SK-N-SH treated with all-trans-retinoic acid at 6 μM for 48 hours (cell line): ENCODE data around the gene CFAP221.

Experiments
- ATAC-seq: fragments of 200-7000 bp; cut with Tn5 transposase; 3 replicates; pipeline ENCODE4 v1.9.1; 2020; ENCODE audit warnings: mild to moderate bottlenecking, moderate library complexity
- ARNTL ChIP-seq: fragments of 450-650 bp; formaldehyde crosslinking; IDR thresholded peaks from 2 replicates; pipeline ENCODE4 v1.5.0; 2020; ENCODE audit warnings: low read depth, mild to moderate bottlenecking, moderate library complexity, borderline replicate concordance
- BACH2 ChIP-seq: fragments of 250-450 bp; sonication (Bioruptor Pico); IDR thresholded peaks from 2 replicates; pipeline ENCODE4 v1.9.0; 2021; ENCODE audit warnings: mild to moderate bottlenecking, borderline replicate concordance
- CSDC2 ChIP-seq: fragments of 250-450 bp; sonication (Bioruptor Pico); IDR thresholded peaks from 2 replicates; pipeline ENCODE4 v1.5.0; 2020; ENCODE audit warnings: mild to moderate bottlenecking, moderate library complexity
- ESRRG ChIP-seq: fragments of 250-450 bp; sonication (Bioruptor Pico); IDR thresholded peaks from 2 replicates; pipeline ENCODE4 v1.6.1; 2021; ENCODE audit warnings: mild to moderate bottlenecking
- GLIS3 ChIP-seq: fragments of 250-450 bp; sonication (Bioruptor Pico); IDR thresholded peaks from 2 replicates; pipeline ENCODE4 v1.5.0; 2020; ENCODE audit warnings: mild to moderate bottlenecking, moderate library complexity
- ISL1 ChIP-seq: fragments of 250-450 bp; sonication (Bioruptor Pico); IDR thresholded peaks from 2 replicates; pipeline ENCODE4 v2.1.2; 2022; ENCODE audit warnings: mild to moderate bottlenecking, moderate library complexity
- OSR1 ChIP-seq: fragments of 250-450 bp; sonication (Bioruptor Pico); IDR thresholded peaks from 2 replicates; pipeline ENCODE4 v1.8.0; 2022; ENCODE audit warnings: moderate library complexity, mild to moderate bottlenecking, inconsistent platforms
- PATZ1 ChIP-seq: fragments of 250-450 bp; sonication (Bioruptor Pico); IDR thresholded peaks from 2 replicates; pipeline ENCODE4 v1.8.0; 2020; ENCODE audit warnings: mild to moderate bottlenecking, moderate library complexity, borderline replicate concordance
- PPARA ChIP-seq: fragments of 250-450 bp; sonication (Bioruptor Pico); IDR thresholded peaks from 2 replicates; pipeline ENCODE4 v1.5.0; 2020; ENCODE audit warnings: mild to moderate bottlenecking, borderline replicate concordance
- RARB ChIP-seq: fragments of 250-450 bp; sonication (Bioruptor Pico); IDR thresholded peaks from 2 replicates; pipeline ENCODE4 v1.8.0; 2021; ENCODE audit warnings: mild to moderate bottlenecking, moderate library complexity
- TCF4 ChIP-seq: fragments of 250-450 bp; sonication (Bioruptor Pico); IDR thresholded peaks from 2 replicates; pipeline ENCODE4 v1.8.0; 2021; ENCODE audit warnings: mild to moderate bottlenecking, moderate library complexity, borderline replicate concordance
- TOX ChIP-seq: fragments of 250-450 bp; sonication (Bioruptor Pico); IDR thresholded peaks from 2 replicates; pipeline ENCODE4 v1.8.0; 2021; ENCODE audit warnings: mild to moderate bottlenecking, moderate library complexity, borderline replicate concordance
- TSHZ2 ChIP-seq: fragments of 250-450 bp; sonication (Bioruptor Pico); IDR thresholded peaks from 2 replicates; pipeline ENCODE4 v1.5.0; 2020; ENCODE audit warnings: mild to moderate bottlenecking, moderate library complexity
- ZC3H10 ChIP-seq: fragments of 250-450 bp; sonication (Bioruptor Pico); IDR thresholded peaks from 2 replicates; pipeline ENCODE4 v1.5.1; 2021; ENCODE audit warnings: mild to moderate bottlenecking, moderate library complexity
- ZFP3 ChIP-seq: fragments of 250-450 bp; sonication (Bioruptor Pico); IDR thresholded peaks from 2 replicates; pipeline ENCODE4 v1.5.0; 2020; ENCODE audit warnings: mild to moderate bottlenecking, moderate library complexity
- ZFP30 ChIP-seq: fragments of 450-650 bp; formaldehyde crosslinking; IDR thresholded peaks from 2 replicates; pipeline ENCODE4 v1.5.0; 2022; ENCODE audit warnings: mild to moderate bottlenecking, moderate library complexity
- ZNF565 ChIP-seq: fragments of 450-650 bp; formaldehyde crosslinking; conservative IDR thresholded peaks from 2 replicates; pipeline ENCODE4 v1.5.0; 2020; ENCODE audit warnings: low read depth, mild to moderate bottlenecking, moderate library complexity
- ZNF70 ChIP-seq: fragments of 450-650 bp; formaldehyde crosslinking; IDR thresholded peaks from 2 replicates; pipeline ENCODE4 v1.5.0; 2020; ENCODE audit warnings: mild to moderate bottlenecking, moderate library complexity
- ZNF8 ChIP-seq: fragments of 450-650 bp; formaldehyde crosslinking; IDR thresholded peaks from 2 replicates; pipeline ENCODE4 v1.5.0; 2020; ENCODE audit warnings: mild to moderate bottlenecking, moderate library complexity
- TF ChIP-seq, protein P1 (sequence below): fragments of 250-450 bp; sonication (Bioruptor Pico); IDR thresholded peaks from 2 replicates; pipeline ENCODE4 v1.8.0; 2021; ENCODE audit warnings: low read depth, mild to moderate bottlenecking, moderate library complexity, borderline replicate concordance
- TF ChIP-seq, protein P2 (sequence below): fragments of 250-450 bp; sonication (Bioruptor Pico); IDR thresholded peaks from 2 replicates; pipeline ENCODE4 v1.5.1; 2020; ENCODE audit warnings: low read depth, mild to moderate bottlenecking, moderate library complexity
- TF ChIP-seq, protein P3 (sequence below): fragments of 250-450 bp; sonication (Bioruptor Pico); IDR thresholded peaks from 2 replicates; pipeline ENCODE4 v1.5.1; 2021; ENCODE audit warnings: mild to moderate bottlenecking, moderate library complexity

The CFAP221 gene

DNA sequence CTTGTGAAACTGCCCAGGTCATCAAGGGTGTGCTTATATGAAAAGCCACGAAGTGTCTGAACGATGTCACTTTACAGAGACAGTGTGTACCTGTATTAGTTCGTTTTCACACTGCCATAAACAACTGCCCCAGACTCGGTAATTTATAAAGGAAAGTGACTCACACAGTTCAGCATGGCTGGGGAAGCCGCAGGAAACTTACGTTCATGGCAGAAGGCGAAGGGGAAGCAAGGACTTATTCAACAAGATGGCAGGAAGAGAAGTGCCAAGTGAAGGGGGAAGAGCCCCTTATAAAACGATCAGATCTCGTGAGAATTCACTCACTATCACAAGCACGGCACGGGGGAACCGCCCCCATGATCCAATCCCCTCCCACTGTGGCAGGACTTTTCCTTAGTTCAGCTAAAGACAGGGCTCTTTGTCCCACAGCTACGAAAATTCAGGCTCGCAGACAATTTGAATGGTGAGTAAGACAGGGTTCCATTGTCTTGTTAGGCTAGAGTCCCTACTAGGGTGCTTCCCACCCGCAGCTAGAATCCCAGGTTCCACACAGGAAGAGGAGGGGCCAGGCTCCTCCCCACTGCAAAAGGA lies 154.9 kb downstream of the CFAP221 start:
- TF ChIP-seq ZFP3 = no peak
- TF ChIP-seq, all 23 proteins: peak for 0

GRCh38 chr2:119700866-119701265 lies 156.6 kb downstream of the CFAP221 start:
- TF ChIP-seq ZNF565 (CRISPR knock-in tag) = no peak
- TF ChIP-seq, protein P1, sequence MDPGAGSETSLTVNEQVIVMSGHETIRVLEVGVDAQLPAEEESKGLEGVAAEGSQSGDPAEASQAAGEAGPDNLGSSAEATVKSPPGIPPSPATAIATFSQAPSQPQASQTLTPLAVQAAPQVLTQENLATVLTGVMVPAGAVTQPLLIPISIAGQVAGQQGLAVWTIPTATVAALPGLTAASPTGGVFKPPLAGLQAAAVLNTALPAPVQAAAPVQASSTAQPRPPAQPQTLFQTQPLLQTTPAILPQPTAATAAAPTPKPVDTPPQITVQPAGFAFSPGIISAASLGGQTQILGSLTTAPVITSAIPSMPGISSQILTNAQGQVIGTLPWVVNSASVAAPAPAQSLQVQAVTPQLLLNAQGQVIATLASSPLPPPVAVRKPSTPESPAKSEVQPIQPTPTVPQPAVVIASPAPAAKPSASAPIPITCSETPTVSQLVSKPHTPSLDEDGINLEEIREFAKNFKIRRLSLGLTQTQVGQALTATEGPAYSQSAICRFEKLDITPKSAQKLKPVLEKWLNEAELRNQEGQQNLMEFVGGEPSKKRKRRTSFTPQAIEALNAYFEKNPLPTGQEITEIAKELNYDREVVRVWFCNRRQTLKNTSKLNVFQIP (CRISPR knock-in tag) = no peak
- TF ChIP-seq ESRRG (CRISPR knock-in tag) = no peak
- TF ChIP-seq ZNF70 (CRISPR knock-in tag) = no peak
- TF ChIP-seq ZC3H10 (CRISPR knock-in tag) = no peak
- TF ChIP-seq PPARA = no peak
- TF ChIP-seq, protein P2, sequence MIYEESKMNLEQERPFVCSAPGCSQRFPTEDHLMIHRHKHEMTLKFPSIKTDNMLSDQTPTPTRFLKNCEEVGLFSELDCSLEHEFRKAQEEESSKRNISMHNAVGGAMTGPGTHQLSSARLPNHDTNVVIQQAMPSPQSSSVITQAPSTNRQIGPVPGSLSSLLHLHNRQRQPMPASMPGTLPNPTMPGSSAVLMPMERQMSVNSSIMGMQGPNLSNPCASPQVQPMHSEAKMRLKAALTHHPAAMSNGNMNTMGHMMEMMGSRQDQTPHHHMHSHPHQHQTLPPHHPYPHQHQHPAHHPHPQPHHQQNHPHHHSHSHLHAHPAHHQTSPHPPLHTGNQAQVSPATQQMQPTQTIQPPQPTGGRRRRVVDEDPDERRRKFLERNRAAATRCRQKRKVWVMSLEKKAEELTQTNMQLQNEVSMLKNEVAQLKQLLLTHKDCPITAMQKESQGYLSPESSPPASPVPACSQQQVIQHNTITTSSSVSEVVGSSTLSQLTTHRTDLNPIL (CRISPR knock-in tag) = no peak
- no peak for TF ChIP-seq ZFP3
- no peak for TF ChIP-seq OSR1 (CRISPR knock-in tag)
- no peak for TF ChIP-seq RARB (CRISPR knock-in tag)
- TF ChIP-seq TSHZ2 (CRISPR knock-in tag) = no peak
- no peak for TF ChIP-seq GLIS3 (CRISPR knock-in tag)
- TF ChIP-seq TCF4 = no peak
- TF ChIP-seq ZNF8 (CRISPR knock-in tag) = no peak
- no peak for ATAC-seq

More for the DNA sequence above, 154.9 kb downstream of the CFAP221 start:
- no peak for ATAC-seq

- TF ChIP-seq ARNTL (CRISPR knock-in tag) (no peak), TOX (no peak), CSDC2 (no peak), PPARA (no peak), RARB (CRISPR knock-in tag) (no peak), GLIS3 (CRISPR knock-in tag) (no peak), PATZ1 (CRISPR knock-in tag) (no peak)
- TF ChIP-seq, protein P3, sequence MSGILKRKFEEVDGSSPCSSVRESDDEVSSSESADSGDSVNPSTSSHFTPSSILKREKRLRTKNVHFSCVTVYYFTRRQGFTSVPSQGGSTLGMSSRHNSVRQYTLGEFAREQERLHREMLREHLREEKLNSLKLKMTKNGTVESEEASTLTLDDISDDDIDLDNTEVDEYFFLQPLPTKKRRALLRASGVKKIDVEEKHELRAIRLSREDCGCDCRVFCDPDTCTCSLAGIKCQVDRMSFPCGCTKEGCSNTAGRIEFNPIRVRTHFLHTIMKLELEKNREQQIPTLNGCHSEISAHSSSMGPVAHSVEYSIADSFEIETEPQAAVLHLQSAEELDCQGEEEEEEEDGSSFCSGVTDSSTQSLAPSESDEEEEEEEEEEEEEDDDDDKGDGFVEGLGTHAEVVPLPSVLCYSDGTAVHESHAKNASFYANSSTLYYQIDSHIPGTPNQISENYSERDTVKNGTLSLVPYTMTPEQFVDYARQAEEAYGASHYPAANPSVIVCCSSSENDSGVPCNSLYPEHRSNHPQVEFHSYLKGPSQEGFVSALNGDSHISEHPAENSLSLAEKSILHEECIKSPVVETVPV = no peak
- TF ChIP-seq, all 23 proteins: peak for 0
- no peak for ATAC-seq
These were observed 157.1 kb downstream of the CFAP221 start for GRCh38 chr2:119701352-119701751.

GRCh38 chr2:119702203-119702917 lies 158.1 kb downstream of the CFAP221 start:
- no peak for ATAC-seq
- TF ChIP-seq RARB (CRISPR knock-in tag) (no peak), ZNF8 (CRISPR knock-in tag) (no peak), PATZ1 (CRISPR knock-in tag) (no peak), ARNTL (CRISPR knock-in tag) (no peak), PPARA (no peak), ISL1 (no peak), BACH2 (CRISPR knock-in tag) (no peak), ZFP30 (CRISPR knock-in tag) (no peak), CSDC2 (no peak), TSHZ2 (CRISPR knock-in tag) (no peak)
